ENCODE data around the gene PTPRG.

PTPRG gene

DNA sequence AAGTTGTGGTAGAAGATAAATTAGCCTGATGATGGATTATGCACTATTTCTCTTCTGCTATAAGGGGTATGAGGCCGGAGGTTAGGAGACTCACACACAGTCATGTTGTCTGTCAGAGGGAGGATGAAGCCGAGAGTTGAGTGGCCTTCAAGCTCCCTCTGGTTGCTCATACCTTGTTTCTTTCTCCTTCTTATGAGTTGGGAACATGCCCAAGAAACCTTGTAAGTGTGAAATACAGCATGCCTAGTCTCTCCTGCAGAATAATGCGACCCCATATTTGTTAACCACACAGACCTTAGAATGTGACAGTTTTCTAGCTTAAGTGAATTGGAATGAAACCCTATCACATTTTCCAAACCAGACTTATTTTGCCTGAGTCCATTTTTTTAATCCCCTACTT lies 366.7 kb downstream of the PTPRG start:
- DNase-seq (ENCODE audit: low spot score): no peak

GRCh38 chr3:61928776-61929314 lies 367.5 kb downstream of the PTPRG start:
- DNase-seq (ENCODE audit: low spot score): no peak

- DNase-seq (ENCODE audit: low spot score): no peak
Measured at GRCh38 chr3:61929617-61930016, 368.2 kb downstream of the PTPRG start.

DNA sequence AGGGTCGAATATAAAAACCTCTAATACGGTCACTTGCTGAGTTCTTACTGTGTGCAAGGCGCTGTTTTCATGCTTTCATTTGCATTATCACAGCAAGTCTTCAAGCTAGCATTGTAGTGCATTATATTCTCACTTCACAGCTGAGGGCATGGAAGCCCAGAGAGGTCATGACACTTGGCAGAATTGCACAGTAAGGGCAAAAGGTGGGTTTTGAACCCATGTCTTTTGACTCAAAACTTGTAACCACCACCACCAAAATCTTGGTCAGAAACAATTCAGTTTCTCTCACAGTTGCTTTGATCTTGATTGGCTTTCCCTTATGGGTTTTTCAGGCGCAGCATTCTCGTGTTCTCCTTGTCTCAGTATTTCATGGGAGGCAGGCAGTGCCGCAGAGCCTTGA lies 371.1 kb downstream of the PTPRG start:
- no peak for DNase-seq (ENCODE audit: low spot score)

GRCh38 chr3:61933798-61934504 lies 372.6 kb downstream of the PTPRG start:
- DNase-seq (ENCODE audit: low spot score): no peak

DNA sequence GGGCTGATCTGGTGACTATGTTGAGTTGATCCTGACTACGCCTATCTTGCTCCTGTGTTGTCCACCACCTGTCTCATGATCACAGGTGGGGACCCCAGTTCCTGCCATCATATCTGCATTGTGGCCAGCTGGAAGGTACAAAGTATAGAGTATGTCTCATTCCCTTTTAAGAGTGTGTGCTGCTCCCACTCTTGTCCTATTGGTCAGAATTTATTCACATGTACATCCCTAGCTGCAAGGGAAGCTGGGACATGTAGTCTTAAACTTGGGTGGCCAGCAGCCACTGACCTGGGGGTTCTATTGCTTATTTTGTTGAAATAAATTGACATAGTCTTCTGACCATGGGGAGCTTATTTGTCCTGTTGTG lies 373.1 kb downstream of the PTPRG start:
- no peak for DNase-seq (ENCODE audit: low spot score)

DNA sequence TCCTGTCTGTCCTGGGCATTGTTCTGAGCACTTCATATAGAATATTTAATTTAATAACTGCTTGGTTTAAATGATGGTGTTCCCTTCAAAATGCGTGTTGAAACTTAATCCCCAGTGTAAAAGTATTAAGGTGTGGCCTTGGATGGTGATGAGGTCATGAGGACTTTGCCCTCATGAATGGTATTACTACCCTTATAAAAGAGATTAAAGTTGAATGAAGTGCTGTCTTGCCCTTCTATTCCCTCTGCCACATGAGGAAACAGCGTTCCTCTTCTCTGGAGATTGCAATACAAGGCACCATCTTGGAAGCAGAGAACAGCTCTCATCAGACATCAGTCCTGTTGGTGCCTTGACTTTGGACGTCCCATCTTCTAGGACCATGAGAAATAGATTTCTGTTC lies 374.4 kb downstream of the PTPRG start:
- DNase-seq (ENCODE audit: low spot score): no peak

GRCh38 chr3:61936344-61936937 lies 375.1 kb downstream of the PTPRG start:
- peak; percentile 32 for DNase-seq (ENCODE audit: low spot score)

DNA sequence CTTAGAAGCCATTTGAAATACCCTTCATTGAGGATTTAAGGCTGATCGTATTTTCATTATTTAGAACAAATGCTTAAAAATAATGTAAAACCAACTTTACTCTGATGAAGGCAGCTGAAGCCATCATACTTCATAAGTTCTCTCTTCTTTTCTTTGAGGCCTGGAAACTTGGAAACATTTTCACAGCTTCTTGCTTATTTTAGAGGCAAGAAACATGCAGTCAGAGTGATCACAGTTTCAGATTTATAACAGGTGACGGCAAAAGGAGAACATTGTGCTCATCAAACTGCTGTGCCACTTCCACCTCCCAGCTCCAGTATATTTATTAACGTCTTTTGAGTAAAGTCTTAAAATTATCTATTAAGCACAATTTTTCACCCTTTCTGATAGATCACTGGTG lies 376.1 kb downstream of the PTPRG start:
- no peak for DNase-seq (ENCODE audit: low spot score)

DNA sequence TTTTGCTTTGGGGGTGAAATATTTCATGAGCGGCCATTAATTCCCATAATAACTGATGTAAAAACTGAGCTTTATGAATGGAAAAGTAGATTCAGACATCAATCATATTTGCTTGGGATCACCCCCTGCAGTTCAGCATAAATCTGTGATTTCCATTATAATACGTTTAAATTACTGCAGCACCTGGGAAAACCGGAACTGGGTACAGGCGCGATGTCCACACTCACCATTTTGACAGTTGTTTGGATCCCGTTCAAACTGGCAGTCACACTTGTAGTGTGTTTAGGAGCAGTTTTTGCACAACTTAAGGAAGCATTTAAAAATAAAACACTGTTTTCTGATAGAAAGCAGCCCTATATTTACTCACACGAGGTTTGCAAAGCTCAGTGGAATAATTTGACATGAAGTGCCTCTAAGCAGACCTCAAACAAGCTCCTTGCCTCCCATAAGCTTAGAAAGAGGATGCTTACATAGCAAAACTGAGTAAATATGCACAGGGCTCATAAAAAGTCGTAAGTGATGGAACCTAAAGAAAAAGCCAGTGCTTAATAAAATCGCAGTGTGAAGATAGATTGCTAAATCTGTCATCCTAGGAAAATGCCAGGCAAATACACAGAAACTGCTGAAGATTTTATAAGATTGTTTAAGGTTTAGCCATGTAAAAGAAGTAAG lies 377.6 kb downstream of the PTPRG start:
- DNase-seq (ENCODE audit: low spot score): no peak

- no peak for DNase-seq (ENCODE audit: low spot score)
Measured at GRCh38 chr3:61940236-61940635, 378.9 kb downstream of the PTPRG start.

GRCh38 chr3:61943975-61944374 lies 382.6 kb downstream of the PTPRG start:
- DNase-seq (ENCODE audit: low spot score): no peak

DNA sequence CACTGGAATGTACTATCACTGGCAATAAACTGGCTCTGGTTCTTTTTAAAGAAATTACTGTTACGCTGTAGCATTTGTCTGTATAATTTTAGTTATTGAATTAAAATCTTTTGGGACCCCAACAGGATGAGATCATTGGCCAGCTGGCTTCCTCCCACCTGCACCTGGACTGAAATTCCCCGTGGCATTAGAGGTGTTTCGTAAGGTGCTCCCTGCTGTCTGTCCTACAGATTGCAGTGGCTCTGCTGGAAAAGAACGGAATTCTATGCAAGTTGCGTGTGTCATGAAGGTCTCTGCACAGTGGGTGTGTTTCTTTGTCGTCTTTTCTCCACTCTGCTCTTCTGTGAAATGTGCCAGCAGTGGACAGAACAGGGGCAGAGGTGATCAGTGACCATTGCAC lies 383.4 kb downstream of the PTPRG start:
- no peak for DNase-seq (ENCODE audit: low spot score)

DNA sequence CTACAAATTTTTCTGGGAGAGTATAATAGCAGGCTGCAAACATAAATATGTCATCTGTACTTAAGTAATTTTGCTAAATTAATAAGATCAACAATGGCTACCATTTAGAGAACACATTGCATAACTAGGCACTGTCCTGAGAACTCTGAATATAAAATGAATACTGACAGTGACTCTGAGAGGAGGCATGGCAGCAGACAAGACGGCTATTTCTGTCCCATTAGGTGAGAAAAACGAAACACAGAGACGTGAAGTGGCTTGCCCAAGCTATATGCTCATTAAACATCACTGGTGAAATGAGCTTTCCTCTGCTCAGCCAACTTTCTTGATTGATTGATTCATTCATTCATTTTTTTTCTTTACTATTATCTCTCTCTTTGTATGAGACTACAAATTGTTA lies 384.3 kb downstream of the PTPRG start:
- no peak for DNase-seq (ENCODE audit: low spot score)

GRCh38 chr3:61946570-61947324 lies 385.4 kb downstream of the PTPRG start:
- DNase-seq (ENCODE audit: low spot score): no peak

DNA sequence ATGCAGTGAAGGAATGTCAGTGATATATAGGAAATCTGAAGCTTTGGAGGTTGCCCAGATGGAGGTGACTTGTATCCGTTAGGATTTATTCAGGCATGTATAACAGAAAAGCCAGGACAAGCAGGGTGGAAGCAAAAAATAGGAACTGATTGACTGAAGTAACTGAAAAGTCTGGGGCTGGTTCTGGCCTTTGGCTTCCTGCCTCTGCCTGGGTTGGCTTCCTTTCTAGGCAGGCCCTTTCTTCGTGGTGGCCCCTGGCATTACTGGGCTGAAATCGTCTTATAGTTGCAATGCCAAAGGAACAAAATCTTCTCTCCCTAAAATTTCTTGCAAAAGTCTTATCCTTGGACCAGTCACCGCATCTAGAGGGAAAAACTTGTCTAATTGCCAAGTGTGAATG lies 386.1 kb downstream of the PTPRG start:
- DNase-seq (ENCODE audit: low spot score): no peak

- DNase-seq (ENCODE audit: low spot score): no peak
Measured at GRCh38 chr3:61948699-61949305, 387.4 kb downstream of the PTPRG start.

DNA sequence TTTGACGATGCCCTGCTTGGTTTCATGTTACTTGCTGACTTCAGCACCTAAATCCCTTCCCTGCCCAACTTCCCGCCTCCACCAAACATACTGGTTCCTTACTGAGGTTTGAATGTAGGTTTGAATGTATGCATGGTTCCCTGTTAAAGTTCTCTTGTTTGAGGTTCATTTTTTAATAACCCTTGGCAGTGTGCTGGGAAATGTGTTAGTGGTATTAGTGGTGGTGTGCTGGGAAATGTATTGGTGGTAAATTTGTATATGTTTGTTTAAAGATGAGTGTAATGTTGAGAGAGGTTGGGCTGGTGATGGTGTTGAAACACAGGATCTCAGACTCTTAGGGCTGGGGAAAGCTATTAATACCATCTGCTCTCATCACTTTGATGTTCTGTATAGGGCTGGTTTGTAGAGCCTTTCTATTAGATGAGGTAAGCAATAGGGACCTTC lies 392.7 kb downstream of the PTPRG start:
- no peak for DNase-seq (ENCODE audit: low spot score)

- no peak for DNase-seq (ENCODE audit: low spot score)
Measured at GRCh38 chr3:61955483-61955882, 394.1 kb downstream of the PTPRG start.

DNA sequence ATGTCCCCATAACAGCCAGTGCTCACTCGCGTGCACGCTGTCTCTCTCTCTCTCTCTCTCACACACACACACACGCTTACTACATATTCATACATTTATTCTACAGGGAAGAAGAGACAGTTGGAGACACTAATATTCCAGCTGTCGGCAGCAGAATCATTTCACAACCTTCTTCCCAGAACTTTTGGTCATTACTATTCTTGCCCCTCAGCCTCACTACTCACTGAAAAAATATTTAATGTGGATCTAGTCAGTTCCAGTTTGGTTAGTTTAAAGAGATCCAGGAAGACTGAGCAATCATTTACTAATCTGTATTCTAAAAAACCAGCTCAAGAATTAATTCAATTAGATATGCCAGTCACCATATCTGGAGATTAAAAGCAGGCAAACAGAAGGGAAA lies 394.9 kb downstream of the PTPRG start:
- no peak for DNase-seq (ENCODE audit: low spot score)

DNA sequence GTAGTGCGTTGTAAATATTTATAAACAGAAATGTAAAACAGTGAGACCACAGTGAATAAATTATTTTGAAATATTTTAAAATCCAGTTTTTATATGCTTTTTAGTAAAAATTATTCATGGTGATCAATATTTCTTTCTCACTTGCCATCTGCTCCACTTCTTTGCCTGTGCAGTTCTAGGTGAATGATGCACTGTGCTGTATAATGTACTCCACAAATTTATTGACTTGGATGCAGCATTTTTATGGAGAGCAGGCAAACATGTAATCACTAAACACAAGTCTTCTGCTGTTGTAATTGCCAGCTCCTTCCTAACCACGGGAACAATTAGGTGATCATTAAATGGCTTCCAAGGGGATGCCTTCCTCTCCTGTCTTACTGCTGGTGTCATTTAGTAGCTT lies 395.9 kb downstream of the PTPRG start:
- no peak for DNase-seq (ENCODE audit: low spot score)

DNA sequence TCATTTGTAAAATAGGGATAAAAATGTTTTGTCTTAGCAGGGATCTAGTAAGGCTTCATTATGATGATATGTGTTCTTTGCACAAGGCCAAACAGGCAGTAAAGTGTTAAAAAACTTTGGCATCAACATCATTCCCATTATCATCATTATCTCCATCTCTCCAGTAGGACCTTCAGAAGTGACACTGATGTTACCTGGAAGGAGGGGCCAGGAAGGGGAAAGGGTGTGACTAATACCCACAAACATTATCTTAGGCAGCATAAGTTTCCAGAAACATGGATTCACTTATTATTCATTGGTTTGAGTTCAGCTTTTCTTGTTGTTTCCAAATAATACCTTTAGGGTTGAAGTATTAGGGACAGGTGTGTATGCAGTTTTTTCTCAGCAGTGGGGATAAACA lies 399.6 kb downstream of the PTPRG start:
- DNase-seq (ENCODE audit: low spot score): no peak

Data from activated CD4-positive, alpha-beta T cell treated with anti-CD3 and anti-CD28 coated beads, Interleukin-2, Interleukin-4, amounts not matched to agents 100 ng/mL and 50 ng/mL, durations not matched to agents 16 hours and 8 hours (primary cell).